ENCODE results near the gene GNAS-AS1.

GNAS-AS1 gene

GRCh38 chr20:58842276-58842675, 8.4 kb downstream of the GNAS-AS1 start:
- no peak for DNase-seq (ENCODE audit: low read depth)
- H3K4me3 ChIP-seq (ENCODE audit: low read depth, low read length), result no peak overlapping the region
- TF ChIP-seq CTCF (conservative IDR thresholded peaks at IDR 0.05; ENCODE audit: low read depth, low read length), result no peak

DNA sequence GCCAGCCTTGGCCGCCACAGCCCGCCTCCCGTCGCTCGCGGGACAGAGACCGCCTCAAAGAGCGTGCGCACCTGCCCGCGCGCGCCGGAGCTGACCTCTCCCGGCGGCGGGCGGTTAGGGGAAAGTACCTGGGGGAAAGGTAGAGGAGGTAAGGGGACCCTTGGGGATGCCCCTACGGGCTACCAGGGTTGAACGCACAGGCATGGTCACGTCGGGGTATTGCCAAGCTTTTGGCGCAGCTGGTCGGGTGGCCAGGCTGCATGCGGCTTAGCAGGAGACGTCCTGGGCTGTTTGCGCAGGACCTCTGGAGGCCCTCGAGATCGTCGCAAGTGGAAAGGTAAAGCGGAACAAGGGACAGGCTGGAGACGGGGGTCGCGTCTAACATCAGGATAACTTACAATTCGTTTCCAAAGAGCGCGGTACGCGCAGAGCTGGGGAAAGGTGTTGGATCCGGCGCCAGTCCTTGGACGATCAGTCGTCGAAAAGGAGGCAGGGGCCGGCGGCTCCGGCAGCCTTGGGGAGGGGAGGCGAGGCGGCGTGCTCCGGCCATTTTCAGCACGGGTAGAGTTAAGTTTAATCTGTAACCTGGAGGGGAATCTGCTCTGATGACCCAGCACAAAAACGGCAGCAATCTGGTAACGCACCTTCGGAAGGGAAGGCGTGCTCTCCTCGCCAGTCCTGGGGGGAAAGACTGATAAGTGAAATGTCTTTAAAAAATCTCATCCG, 9.0 kb downstream of the GNAS-AS1 start:
- no peak for DNase-seq (ENCODE audit: low read depth)
- TF ChIP-seq CTCF (conservative IDR thresholded peaks at IDR 0.05; ENCODE audit: low read depth, low read length), result no peak
- H3K4me3 ChIP-seq (ENCODE audit: low read depth, low read length), result no peak overlapping the region

DNA sequence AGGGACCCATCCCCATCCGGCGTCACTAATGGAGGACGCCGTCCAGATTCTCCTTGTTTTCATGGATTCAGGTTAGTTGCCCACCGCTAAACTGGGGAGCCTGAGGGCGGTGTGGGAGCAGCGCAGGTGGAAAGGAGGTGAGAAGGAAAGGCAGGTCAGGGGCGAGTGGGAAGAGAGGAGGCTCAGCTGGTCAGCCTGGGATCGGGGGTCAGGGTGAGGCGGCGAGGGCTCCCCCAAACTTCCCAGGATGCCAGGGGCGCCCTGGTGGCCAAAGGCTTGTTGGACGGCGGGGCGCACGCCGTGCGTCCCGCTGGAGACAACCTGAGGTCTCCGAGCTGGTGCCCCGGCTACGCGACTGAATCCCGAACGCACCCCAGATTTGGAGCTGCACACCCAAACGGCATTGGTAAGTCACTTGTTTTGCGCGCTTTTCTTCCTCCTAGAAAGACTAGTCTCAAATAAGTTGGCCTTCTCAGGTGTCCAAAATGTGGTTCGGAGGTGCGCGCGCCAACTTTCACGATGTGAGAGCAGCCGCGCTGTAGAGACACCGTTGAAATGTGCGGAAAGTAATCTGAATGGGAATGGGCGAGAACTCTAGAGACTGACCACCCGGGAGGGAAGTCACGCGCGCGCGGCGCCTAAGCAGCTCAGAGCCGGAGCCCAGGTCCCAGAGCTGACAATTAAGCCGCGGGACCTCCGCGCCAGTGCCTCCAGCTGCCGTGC, 9.7 kb downstream of the GNAS-AS1 start:
- no peak for TF ChIP-seq CTCF (conservative IDR thresholded peaks at IDR 0.05; ENCODE audit: low read depth, low read length)

GRCh38 chr20:58839991-58840747, 10.5 kb downstream of the GNAS-AS1 start:
- no peak overlapping the region for H3K4me3 ChIP-seq (ENCODE audit: low read depth, low read length)
- DNase-seq (ENCODE audit: low read depth), result no peak

More for the DNA sequence above, 9.7 kb downstream of the GNAS-AS1 start:
- DNase-seq (ENCODE audit: low read depth), result no peak
- H3K4me3 ChIP-seq (ENCODE audit: low read depth, low read length), result no peak overlapping the region

DNA sequence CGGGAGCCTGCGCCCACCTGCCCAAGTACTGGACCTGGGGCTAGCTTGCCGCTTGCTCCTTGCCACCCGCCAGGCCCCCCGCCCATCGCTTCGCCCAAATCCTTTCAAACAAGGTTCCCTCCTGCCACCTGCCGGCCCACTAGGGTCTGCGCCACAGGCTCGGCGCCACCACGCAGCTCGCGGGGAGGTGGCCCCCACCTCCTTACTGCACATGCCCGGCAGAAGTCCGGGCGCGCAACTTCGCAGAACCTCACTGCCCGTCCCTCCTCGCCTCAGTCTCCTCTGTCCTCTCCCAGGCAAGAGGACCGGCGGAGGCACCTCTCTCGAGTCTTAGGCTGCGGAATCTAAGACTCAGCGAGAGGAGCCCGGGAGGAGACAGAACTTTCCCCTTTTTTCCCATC, 11.2 kb downstream of the GNAS-AS1 start:
- TF ChIP-seq CTCF (conservative IDR thresholded peaks at IDR 0.05; ENCODE audit: low read depth, low read length), result peak; percentile 64
- peak; percentile 36 for DNase-seq (ENCODE audit: low read depth)
- no peak overlapping the region for H3K4me3 ChIP-seq (ENCODE audit: low read depth, low read length)

More at GRCh38 chr20:58839991-58840747, 10.5 kb downstream of the GNAS-AS1 start:
- no peak for TF ChIP-seq CTCF (conservative IDR thresholded peaks at IDR 0.05; ENCODE audit: low read depth, low read length)

GRCh38 chr20:58838174-58838573, 12.5 kb downstream of the GNAS-AS1 start:
- H3K4me3 ChIP-seq (ENCODE audit: low read depth, low read length), result no peak overlapping the region
- no peak for DNase-seq (ENCODE audit: low read depth)
- no peak for TF ChIP-seq CTCF (conservative IDR thresholded peaks at IDR 0.05; ENCODE audit: low read depth, low read length)
